ENCODE results near the gene NEK9.

- TF ChIP-seq POLR2AphosphoS5 (IDR thresholded peaks at IDR 0.05) (no peak), EP300 (IDR thresholded peaks at IDR 0.05) (no peak), CTCF (IDR thresholded peaks at IDR 0.05) (no peak)
Measured at GRCh38 chr14:75047506-75047905, 79.3 kb downstream of the NEK9 start.
